HG03520 (cell line): ENCODE results near the gene NFE2.
"Not testable (repeated sequence)": the region's sequence is repeated elsewhere in the genome, so short reads cannot be mapped to it uniquely, and the experiment has no call there.

ENCODE experiments used
- ATAC-seq: cut with Tn5 transposase; IDR thresholded peaks from one replicate; pipeline ENCODE4 v1.9.1; 2021; ENCODE audit warnings: mild to moderate bottlenecking, moderate library complexity; ENCODE audit not compliant: unreplicated experiment

NFE2 gene

DNA sequence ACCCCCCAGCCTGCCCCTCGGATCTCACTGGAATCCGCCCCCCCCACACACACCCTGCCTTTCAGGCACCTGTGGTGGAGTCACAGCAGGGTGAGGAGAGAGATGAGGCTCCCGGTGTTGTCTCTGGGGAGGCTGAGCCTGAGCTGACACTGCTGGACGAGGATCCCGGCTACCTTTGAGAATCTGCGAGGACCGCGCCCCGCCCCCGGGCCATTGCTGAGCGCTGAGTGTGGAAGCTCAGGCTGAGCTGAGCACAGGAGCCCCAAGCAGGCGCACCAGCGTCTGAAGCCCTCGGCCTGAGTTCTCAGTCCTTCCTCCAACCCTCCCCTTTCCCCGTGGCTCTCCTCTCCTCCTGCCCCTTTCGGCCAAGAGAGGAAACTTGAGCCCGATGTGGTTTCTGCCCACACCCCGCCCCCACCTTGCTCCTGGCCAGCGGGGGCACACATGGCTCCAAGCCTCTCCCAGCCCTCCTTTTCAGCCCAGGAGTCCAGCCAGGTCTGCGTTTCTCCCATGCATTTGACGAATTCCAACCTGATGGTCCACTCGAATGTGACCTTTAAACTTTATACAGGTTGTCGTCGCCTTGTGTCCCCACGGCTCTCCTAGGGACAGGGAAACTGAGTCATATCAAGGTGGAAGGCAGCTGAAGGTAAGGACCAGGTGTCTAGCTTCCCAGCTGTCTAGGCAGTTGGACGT, at the start of gene NFE2:
TSS of gene NFE2 (minus strand) at position 284 of the 696 bp plus-strand sequence. CDS start 5,767 bp downstream, outside the sequence.
- no peak for ATAC-seq

DNA sequence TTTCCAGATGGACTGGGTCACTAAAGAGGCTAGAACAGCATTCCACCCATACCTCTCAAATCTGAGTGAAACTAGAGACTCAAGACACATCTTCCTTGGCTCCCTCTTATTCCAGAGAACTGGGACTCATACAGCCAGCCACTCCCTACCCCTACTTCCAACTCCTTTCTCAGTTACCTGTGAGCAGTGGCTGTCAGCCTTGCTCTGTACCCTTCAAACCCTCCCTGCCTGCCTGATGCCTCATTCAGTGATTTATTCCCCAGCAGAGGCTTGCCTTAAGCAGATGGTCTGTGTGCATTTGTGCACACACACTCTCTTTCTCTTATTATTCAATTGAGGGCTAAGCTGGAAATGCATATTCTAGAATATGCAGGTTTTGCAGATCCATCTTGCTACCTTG, 48.9 kb upstream of the NFE2 start:
- no peak for ATAC-seq

DNA sequence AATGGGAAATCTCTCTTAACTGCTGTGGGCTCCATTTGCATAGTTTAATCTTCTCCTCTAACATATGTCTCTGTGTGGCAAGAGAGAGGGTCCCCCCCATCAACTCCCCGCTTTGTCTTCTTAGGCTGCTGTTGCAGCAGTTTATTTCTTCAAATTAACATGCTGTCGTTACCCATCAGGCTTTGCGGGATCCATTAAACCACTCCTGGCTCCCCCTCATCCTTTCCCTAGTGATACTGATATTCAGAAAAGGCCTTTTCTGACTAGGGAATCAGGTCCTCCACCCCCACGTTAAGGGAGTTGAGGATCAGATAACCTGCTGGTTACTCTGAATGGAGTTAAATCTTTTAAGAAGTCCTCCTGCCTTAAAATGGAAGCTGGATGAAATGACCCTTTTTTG, 48.2 kb upstream of the NFE2 start:
- no peak for ATAC-seq

DNA sequence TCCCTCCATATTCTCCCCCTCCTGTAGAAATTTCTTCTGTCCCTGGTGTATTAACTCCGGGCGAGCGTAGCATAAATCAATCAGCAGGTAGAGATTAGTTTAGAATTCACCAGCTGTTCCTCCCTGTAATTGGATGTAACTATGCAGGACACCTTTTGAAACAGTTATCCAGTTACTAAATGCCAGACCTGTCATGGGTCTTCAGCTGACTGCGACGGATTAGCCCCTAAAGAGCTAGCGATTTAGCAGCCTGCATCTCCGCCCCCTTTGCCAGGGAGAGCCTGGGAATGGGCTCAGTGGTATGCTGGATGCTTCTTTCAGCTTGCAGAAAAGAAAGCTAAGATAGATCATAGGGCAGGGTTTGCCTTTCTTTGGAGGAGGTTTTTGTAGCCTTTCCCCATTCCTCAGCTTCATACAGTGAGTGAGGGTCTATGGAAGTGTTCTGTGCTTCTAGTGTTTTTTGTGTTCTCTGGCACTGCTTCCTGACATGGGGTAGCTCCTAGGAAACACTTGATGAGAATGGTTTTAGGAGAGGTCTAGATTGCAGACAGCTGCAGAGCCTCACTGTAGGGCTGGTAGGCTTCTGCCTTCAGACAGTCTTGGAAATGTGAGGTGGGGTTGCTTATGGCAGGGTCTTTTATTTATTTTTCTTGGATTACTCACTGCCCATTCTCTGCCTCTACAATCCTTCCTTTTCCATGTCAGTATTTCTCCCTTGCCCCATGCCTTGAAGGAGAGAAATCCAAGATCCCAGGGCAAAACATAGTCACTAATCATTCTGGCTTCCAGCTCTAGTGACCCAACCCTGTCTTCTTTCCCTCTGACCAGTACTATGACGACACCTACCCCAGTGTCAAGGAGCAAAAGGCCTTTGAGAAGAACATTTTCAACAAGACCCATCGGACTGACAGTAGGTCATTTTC, 40.8 kb upstream of the NFE2 start:
- ATAC-seq = no peak

DNA sequence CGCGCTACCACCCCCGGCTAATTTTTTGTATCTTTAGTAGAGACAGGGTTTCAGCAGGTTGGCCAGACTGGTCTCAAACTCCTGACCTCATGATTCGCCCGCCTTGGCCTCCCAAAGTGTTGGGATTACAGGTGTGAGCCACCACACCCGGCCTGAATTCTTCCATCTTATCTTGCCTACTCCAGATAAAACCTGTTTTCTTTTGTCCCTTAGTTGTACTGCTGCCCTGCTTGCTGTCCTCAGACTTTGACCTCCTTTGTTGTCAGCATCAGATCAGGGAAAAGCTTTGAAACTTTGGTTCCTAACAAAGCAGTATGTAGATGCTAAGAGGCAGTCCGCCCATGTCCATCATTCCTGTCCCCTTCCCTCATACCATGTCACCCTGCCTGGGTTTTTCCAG, 40.0 kb upstream of the NFE2 start:
- ATAC-seq = no peak

DNA sequence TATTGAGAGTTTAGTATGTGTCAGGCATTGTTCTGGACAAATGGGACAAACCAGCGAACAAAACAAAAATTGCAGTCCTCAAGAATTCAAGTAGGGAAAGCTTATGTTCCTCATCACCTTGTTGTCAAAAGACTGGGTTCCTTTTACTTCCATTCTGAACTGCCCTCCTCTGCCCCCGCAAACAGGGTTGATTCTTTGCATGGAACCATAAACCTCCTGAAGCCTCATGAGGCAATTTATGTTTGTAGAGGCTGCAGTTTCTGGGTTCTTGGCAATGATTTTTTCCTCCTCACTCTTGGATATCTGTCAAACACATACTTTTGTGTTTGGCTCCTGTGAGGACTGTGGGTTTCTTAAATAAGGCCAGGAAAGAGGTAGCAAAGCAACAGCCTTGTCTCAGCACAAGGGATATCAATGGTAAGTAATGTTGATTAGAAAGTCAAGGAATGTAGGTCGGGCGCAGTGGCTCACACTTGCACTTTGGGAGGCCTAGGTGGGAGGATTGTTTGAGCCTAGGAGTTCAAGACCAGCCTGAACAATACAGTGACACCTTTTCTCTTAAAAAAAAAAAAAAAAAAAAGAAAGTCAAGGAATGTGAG, 38.0 kb upstream of the NFE2 start:
- ATAC-seq = no peak

DNA sequence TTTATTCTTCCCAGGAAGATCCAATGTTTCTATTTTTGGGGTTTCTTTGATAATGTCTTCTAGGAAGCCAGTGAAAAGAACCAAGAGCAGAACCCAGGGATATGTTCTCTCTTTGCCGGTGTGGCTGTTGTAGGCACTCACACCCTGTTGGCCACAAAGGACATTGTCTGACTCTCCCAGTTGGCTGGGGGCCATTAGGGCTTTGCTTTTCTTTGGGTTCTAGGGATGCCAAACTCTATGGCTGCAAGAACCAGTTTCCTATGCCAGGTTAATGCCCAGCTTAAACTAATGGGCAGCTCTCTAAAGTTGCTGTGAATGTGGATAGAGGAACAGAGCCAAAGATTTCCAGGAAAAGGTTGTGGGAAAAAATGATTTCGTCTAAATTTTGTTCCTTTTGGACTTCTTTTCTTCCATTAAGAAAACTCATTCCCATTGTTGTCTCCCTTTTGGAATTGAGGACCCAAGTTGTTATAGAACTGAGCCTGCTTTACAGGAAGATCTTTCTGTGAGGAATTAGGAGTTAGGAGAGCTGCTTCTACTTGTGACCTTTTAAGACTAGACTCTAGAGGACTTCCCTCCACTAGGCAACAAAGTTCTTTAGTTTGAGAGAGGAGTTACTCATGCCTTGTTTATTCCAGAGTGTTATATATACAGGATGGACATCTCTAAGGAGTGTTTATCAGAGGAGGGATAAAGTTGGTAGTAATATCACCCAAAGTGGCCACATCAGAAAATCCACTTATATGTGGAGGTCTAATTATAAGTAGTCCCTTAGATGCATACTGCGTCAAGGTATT, 37.2 kb upstream of the NFE2 start:
- ATAC-seq = no peak

DNA sequence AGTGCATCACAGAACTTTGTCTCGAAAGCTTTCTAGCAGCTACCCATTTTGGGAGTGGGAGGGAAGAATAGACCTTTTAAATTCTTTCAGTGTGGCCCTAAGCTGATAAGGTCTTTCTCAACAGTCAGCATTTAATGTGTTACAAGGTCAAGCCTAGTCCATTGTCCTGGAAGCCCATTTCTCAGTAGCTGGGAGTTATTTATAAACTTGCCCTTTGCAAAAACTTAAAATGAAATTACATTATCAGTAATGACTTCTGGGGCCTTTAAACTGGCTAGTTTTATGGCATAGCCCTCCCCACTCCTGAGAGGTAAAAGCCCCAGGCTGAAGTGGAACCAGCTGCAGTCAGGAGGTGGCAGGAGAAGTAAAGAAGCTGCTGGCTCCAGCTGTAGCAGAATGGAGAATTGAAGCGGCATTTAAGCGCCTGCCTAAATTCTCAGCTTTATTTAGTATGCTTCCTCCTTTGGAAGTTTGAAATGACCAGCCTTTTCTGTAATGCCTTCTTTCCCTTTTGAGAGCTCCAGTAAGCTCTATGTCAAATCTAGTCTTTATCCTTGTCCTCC, 36.5 kb upstream of the NFE2 start:
- no peak for ATAC-seq

DNA sequence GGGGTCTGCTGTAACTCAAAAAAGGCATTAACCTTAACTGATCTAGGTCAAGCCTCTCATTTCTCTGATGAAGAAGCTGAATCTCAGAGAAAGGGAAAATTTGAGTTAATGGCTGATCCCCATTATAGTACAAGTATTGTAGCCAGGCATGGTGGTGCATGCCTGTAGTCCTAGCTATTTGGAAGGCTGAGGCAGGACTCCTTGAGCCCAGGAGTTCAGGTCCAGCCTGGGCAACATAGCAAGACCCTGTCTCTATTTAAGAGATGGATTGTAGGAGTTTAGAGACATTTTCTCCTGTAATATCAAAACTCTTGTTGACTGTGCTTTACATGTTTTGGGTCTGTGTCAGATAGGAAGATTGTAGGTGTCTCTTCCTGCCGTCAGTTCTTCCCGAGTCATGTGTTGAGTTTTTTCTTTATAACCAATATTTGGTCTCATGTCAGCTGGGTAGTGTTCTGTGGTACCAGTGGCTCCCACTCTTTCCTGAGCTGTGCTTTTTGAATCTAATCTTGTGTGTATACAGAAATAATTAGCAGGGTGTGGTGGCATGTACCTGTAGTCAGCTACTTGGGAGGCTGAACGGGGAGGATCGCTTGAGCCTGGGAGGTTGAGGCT, 32.7 kb upstream of the NFE2 start:
- ATAC-seq = no peak

DNA sequence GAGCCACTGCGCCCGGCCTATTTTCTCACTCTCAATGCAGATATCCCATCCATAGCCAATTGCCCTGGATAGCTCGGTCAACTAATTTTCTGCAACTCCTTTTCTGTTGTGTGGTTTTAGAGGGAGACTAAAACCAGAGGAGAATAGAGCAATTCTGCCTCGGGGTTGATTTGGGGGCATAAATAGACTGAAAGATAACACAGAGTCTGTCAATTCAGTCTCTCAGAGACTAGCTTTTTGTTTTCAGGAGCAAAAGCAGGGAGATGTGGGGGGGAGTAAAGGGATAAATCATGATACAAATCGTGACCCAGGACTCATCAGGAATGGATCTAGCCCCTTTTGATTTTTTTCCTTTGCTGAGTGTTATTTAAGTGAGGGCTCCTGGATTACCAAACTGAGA, 30.6 kb upstream of the NFE2 start:
- ATAC-seq = no peak

DNA sequence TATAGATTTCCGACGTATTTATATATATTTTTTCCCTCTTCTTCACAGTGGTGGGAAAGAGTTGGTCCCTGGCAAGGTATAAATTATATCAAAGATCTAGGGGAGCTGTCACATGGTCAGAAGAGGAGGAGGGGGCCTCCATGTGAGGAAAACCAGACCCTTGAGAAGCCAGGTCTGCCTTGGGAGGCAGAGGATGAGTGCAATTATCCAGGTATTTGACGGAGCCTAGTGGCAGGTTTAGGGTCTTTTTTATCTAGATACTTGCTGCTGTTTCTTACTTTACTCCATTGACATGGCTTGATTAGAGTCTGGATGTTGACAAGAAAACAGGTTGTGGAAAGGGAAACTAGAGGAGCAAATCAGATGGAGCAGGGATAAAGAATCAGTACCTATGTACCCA, 29.6 kb upstream of the NFE2 start:
- no peak for ATAC-seq

DNA sequence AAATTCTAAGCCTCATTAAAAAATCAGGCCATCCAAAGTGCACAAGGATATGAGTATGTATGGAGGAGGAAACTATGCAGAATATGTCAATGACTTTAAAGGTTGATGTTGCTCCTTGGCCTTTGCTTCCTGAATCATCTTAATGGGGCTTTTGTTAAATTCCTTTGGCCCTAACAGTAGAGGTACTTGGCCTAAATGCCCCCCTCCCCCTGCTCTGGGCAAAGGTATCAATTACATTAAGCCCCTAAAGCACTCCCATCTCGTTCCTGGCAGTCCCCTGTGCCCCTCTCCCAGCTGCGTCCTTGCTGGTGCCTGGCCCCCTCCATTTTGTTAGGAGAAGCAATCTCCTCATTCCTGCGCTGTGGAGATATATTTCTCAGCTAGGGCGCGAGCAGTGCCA, 28.9 kb upstream of the NFE2 start:
- no peak for ATAC-seq

DNA sequence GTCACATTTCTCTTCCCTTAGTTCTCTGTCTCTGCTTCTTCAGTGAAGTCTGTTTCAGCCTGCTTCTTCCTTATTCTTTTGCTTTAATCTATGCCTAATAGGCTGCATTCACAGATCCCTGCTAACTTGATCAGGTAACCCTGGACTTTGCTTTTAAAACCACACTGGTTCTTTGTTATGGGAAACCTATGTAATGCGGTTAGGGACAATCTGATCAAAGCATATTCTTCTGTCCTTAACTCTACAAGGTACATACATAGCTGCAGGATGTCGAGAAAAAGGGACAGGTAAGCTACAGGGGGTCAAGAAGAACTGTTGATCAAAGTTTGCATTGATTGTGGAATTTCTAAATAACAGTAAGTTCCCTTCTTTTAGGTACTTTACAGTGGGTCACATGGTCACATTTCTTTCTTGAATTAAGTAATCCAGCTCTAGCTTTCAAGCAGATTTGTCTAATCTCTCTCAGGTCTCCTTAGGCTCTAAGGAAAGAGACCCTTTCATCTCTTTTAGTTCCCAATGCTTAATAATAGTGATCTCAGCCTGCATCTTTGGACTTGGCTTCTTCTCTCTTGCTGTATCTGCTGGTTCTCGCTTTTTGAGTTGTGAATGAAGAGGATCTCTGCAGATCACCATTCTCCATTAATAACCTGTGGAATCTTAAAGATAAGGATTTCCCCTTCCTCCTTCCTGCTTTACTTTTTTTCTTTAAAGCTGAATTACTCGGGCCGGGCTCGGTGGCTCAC, 28.0 kb upstream of the NFE2 start:
- ATAC-seq = no peak

DNA sequence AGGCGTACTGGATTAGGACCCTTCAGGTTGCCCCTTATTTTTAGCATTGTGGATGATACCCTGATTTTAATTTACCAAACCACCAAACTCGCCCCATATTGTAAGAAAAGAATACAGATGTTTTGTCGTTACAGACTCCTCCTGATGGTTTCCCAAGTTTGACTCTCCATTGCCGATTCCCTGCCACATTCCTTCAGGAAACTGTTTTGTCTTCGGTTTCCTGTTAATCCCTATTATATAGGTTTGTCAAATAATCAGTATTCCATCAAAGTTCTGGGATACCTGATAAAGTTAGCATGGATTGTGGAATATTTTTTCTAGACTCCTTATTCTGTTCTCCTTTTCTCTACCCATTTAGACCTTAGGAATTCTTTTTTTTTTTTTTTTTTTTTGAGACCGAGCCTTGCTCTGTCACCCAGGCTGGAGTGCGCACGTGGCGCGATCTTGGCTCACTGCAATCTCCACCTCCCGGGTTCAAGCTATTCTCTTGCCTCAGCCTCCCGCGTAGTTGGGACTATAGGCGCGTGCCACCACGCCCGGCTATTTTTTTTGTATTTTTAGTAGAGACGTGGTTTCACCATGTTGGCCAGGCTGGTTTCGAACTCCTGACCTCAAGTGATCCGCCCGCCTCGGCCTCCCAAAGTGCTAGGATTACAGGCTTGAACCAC, 24.8 kb upstream of the NFE2 start:
- ATAC-seq = not testable (repeated sequence)

DNA sequence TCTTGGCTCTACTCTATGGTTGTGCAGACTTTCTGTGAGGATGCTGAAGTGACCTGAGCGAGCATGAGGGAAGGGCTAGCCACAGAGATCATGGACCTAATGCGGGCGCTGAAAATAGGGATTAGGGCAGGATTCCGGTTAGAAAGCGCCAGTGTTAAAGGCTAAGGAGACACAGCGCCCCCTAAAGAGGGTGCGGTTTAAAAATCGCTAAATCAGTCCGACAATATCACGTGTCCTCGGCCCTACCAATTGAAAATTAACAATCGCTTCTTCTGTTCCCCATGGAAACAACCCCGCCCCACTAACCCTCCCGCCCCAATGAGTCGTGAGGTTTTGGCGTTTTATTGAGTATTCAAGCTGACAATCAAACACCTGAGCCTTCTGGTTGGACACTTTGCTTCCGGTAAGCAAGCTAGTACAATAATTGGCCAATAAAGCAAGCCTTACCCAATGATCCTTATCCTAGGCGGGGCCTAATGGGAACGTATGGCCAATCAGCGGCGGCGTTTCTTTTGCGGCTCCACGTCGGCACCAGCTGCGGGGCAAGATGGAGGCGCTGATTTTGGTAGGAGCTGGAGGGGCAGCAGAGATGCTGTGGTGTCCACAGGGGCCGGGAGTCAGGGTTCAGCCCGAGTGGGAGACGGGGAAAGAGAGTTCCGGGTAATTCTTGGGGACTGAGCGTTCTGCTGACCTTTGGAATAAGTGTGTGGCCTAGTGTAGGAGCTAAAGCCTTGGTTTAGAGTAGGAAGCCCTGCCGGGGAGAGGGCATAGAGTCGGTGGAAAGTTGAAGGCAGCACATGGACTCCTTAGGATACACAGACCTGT, 24.0 kb upstream of the NFE2 start, which contains the start of gene COPZ1:
TSS of gene COPZ1 (plus strand) at position 515 of the 825 bp plus-strand sequence. CDS start at position 548, 33 bp downstream.
- peak; percentile 99 for ATAC-seq

DNA sequence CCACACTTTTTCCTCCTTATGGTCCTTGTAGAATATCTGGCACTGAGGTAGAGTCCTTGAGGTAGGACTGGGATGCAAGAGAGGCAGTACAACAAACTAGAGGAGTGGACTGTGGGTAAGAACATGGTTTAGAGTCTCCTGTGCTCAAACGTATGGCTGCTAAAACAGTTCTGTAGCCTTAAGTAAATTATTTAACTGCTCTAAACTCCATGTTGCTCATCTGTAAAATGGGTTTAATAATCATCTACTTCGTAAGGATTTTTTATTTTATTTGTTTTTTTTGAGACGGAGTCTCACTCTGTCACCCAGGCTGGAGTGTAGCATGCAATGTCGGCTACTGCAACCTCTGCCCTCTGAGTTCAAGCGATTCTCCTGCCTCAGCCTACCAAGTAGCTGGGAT, 20.5 kb upstream of the NFE2 start:
- ATAC-seq = no peak

DNA sequence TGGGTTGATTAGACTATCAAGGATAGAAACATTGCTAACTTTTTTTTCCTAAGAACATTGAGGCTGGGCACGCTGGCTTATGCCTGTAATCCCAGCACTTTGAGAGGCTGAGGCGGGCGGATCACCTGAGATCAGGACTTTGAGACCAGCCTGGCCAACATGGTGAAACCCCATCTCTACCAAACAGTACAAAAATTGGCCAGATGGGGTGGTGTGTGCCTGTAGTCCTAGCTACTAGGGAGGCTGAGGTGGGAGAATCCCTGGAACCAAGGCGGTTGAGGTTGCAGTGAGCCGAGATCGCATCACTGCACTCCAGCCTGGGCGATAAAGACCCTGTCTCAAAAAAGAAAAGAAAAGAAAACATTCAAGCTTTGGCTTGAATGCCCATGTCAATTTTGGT, 11.5 kb upstream of the NFE2 start:
- ATAC-seq = not testable (repeated sequence)

DNA sequence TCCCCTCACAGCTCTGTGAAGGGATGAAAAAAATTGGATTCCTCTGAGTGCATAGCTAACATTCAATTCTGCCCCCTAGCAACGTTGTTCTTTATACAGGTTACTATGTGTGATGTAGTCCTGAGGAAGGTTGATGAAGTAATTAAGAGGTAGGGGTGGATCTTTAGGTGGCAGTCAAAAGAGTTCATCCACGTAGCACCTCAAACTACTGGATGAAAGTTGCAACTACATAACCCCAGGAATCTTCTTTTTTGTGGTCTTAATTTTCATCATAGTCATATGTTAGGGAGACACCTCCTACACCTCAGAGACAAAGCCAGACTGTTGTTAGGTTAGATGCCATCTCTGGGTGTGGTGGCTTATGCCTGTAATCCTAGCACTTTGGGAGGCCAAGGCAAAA, 10.2 kb upstream of the NFE2 start:
- no peak for ATAC-seq
